IMR-90 (cell line): ENCODE results near the gene KLHL29.

Experiments
- BHLHE40 ChIP-seq: fragments of 150-350 bp; IDR thresholded peaks from 2 replicates; pipeline ENCODE4 v1.6.1; 2016; ENCODE audit warnings: mild to moderate bottlenecking, low read depth, low read length
- FOS ChIP-seq: fragments of 150-350 bp; IDR thresholded peaks from 2 replicates; pipeline ENCODE4 v1.6.1; 2016; ENCODE audit warnings: low read depth, low read length
- POLR2A ChIP-seq: IDR thresholded peaks from 2 replicates; pipeline ENCODE4 v1.6.1; 2012; ENCODE audit warnings: mild to moderate bottlenecking, low read depth, low read length
- TF ChIP-seq, protein P1 (sequence below): conservative IDR thresholded peaks from 2 replicates; pipeline ENCODE4 v1.5.1; 2012; ENCODE audit warnings: mild to moderate bottlenecking, low read depth, low read length, improper control_type of control experiment

DNA sequence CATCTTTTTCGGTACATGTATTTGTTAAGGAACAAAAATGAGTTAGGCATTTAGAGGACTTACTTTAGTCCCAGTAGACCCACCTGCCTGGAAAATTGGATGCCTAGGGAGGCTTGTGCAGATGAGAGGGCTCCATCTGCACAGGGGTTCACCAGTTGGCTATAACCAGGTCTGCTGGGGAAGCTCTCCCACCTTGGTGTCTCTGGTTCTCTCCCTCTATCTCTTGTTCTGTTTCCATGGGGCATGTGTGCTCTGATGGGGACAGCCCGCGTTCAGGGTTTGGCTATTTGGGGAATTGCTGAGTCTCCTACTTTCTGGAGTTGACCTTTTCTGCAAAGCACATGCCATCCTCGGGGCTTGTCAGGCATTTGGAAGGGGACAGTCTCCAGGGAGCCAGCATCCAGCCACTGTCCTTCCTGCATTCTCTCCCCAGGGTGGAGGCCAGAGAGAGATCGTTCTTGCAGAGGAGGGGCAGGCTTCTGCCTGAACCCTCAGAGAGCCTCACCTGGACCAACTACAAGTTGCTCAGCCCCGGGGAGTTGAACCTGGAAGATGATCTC is 157.3 kb downstream of the KLHL29 start:
- TF ChIP-seq, protein P1, sequence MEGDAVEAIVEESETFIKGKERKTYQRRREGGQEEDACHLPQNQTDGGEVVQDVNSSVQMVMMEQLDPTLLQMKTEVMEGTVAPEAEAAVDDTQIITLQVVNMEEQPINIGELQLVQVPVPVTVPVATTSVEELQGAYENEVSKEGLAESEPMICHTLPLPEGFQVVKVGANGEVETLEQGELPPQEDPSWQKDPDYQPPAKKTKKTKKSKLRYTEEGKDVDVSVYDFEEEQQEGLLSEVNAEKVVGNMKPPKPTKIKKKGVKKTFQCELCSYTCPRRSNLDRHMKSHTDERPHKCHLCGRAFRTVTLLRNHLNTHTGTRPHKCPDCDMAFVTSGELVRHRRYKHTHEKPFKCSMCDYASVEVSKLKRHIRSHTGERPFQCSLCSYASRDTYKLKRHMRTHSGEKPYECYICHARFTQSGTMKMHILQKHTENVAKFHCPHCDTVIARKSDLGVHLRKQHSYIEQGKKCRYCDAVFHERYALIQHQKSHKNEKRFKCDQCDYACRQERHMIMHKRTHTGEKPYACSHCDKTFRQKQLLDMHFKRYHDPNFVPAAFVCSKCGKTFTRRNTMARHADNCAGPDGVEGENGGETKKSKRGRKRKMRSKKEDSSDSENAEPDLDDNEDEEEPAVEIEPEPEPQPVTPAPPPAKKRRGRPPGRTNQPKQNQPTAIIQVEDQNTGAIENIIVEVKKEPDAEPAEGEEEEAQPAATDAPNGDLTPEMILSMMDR: no peak
- no peak for TF ChIP-seq POLR2A
- TF ChIP-seq BHLHE40: no peak
- TF ChIP-seq FOS: no peak
